Vagina (tissue), 2 donors: ENCODE data around the gene TTC8. TPM values are rescaled to one million over a fixed set of nuclear protein-coding genes. Genes with fewer than 3 reads are reported as not detected.
A peak's percentile ranks its signal among the peaks of the same experiment; 100 is the strongest.

Experiments used
- DNase-seq, 2 donors: peaks; one replicate each; pipeline ENCODE4 v3.0.0-alpha.2; 2017; ENCODE audit errors: extremely low spot score in 2 of 2
- H3K27ac ChIP-seq: fragments of 200-600 bp; sonication (generic); one replicate; pipeline ENCODE4 v1.5.1; 2019
- H3K27me3 ChIP-seq: fragments of 200-600 bp; sonication (generic); one replicate; pipeline ENCODE4 v1.5.1; 2019
- H3K36me3 ChIP-seq, 2 donors: fragments of 200-600 bp; sonication (generic); one replicate each; pipeline ENCODE4 v1.5.1; 2017 to 2019
- H3K4me1 ChIP-seq: fragments of 200-600 bp; sonication (generic); one replicate; pipeline ENCODE4 v1.5.1; 2019
- H3K4me3 ChIP-seq, 2 donors: fragments of 200-600 bp; sonication (generic); 1 replicate in 1 of 2; 2 replicates in 1 of 2; pipeline ENCODE4 v1.5.1; 2016 to 2019
- H3K9me3 ChIP-seq: fragments of 200-600 bp; sonication (generic); one replicate; pipeline ENCODE4 v1.5.1; 2019
- POLR2A ChIP-seq, 2 donors: fragments of 450-650 bp; IDR thresholded peaks; one replicate each; pipeline ENCODE4 v1.6.1; 2017; ENCODE audit warnings: antibody characterized with exemption in 2 of 2, mild to moderate bottlenecking in 2 of 2, moderate library complexity in 2 of 2
- POLR2AphosphoS5 ChIP-seq, 2 donors: sonication (generic); formaldehyde crosslinking; IDR thresholded peaks; one replicate each; pipeline ENCODE4 v1.9.0; 2017; ENCODE audit warnings: antibody characterized with exemption in 2 of 2, mild to moderate bottlenecking in 2 of 2, low read depth in 1 of 2; ENCODE audit not compliant: insufficient read depth in 1 of 2
- intact Hi-C: fragments of 100-400 bp; cut with DNase I; formaldehyde crosslinking; loops from one replicate; pipeline ENCODE4 v1.15.1; 2023
- total RNA-seq: library from RNA; depleted of rRNA; stranded (reverse); fragments of >200 nt; gene quantifications from one replicate; pipeline ENCODE4 v1.2.3, GENCODE V29; 2016
- TF ChIP-seq, protein P1 (sequence below), 3 experiments: fragments of 450-650 bp in 2 of 3; fragments of 200-600 bp in 1 of 3; sonication (generic) in 1 of 3; IDR thresholded peaks; one replicate each; pipeline ENCODE4 v1.5.1; 2017 to 2019; ENCODE audit warnings: antibody characterized with exemption in 3 of 3, mild to moderate bottlenecking in 2 of 3, moderate library complexity in 2 of 3

TTC8 gene
- total RNA-seq, 1 donor from 2014 or later = 10.1 TPM

GRCh38 chr14:88793259-88793625, 31.2 kb upstream of the TTC8 start:
- Histone ChIP-seq H3K9me3 (no peaks in the 10 kb centered on the region), H3K27me3 (no peaks in the 10 kb centered on the region), H3K27ac (peak overlapping the region; percentile 22), H3K4me3 (peak overlapping the region; percentile 47 to 55), H3K36me3 (no peaks in the 10 kb centered on the region), H3K4me1 (peaks cover 5% of the 10 kb centered on the region)
- TF ChIP-seq POLR2A (IDR thresholded peaks at IDR 0.05) (no peak), POLR2AphosphoS5 (IDR thresholded peaks at IDR 0.05; ENCODE audit: insufficient read depth in 1 of 2, low read depth in 1 of 2) (no peak)
- TF ChIP-seq, protein P1, sequence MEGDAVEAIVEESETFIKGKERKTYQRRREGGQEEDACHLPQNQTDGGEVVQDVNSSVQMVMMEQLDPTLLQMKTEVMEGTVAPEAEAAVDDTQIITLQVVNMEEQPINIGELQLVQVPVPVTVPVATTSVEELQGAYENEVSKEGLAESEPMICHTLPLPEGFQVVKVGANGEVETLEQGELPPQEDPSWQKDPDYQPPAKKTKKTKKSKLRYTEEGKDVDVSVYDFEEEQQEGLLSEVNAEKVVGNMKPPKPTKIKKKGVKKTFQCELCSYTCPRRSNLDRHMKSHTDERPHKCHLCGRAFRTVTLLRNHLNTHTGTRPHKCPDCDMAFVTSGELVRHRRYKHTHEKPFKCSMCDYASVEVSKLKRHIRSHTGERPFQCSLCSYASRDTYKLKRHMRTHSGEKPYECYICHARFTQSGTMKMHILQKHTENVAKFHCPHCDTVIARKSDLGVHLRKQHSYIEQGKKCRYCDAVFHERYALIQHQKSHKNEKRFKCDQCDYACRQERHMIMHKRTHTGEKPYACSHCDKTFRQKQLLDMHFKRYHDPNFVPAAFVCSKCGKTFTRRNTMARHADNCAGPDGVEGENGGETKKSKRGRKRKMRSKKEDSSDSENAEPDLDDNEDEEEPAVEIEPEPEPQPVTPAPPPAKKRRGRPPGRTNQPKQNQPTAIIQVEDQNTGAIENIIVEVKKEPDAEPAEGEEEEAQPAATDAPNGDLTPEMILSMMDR (IDR thresholded peaks at IDR 0.05) = no peak
- DNase-seq = no peak
- intact Hi-C loops = no loop called here

GRCh38 chr14:88798156-88798555, 26.3 kb upstream of the TTC8 start:
- TF ChIP-seq, protein P1 (IDR thresholded peaks at IDR 0.05) = no peak
- TF ChIP-seq POLR2A (IDR thresholded peaks at IDR 0.05) = no peak
- TF ChIP-seq POLR2AphosphoS5 (IDR thresholded peaks at IDR 0.05; ENCODE audit: insufficient read depth in 1 of 2, low read depth in 1 of 2) = no peak
- Histone ChIP-seq H3K27me3 (no peaks in the 10 kb centered on the region), H3K27ac (no peak overlapping the region), H3K4me1 (peaks cover 3% of the 10 kb centered on the region), H3K4me3 (no peak overlapping the region), H3K9me3 (no peaks in the 10 kb centered on the region), H3K36me3 (no peaks in the 10 kb centered on the region)
- no peak for DNase-seq
- intact Hi-C loops = no loop called here

DNA sequence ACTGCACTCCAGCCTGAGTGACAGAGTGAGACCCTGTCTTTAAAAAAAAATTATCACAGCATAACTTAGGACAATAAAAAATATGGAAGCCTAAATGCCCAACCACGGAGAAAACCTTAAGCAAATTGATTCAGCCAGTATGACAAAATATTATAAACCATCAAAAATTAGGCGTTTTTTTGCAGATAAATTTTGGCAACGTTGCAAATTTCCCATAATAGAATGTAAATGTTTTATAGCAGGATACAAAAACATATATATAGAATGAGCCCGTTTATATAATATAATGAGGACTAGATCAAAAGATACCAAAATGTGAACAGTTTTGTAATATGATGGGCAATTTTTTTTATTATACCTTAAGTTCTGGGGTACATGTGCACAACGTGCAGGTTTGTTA, 24.9 kb upstream of the TTC8 start:
- Histone ChIP-seq H3K4me1 (no peaks in the 10 kb centered on the region), H3K4me3 (no peak overlapping the region), H3K9me3 (no peaks in the 10 kb centered on the region), H3K27ac (no peak overlapping the region), H3K27me3 (no peaks in the 10 kb centered on the region), H3K36me3 (no peaks in the 10 kb centered on the region)
- no peak for DNase-seq
- TF ChIP-seq, protein P1 (IDR thresholded peaks at IDR 0.05) = no peak
- TF ChIP-seq POLR2AphosphoS5 (IDR thresholded peaks at IDR 0.05; ENCODE audit: insufficient read depth in 1 of 2, low read depth in 1 of 2) = no peak
- TF ChIP-seq POLR2A (IDR thresholded peaks at IDR 0.05) = no peak
- intact Hi-C loops = no loop called here

GRCh38 chr14:88802596-88802995, 21.9 kb upstream of the TTC8 start:
- Histone ChIP-seq H3K9me3 (no peaks in the 10 kb centered on the region), H3K36me3 (no peaks in the 10 kb centered on the region), H3K4me1 (no peaks in the 10 kb centered on the region), H3K4me3 (no peak overlapping the region), H3K27ac (no peak overlapping the region), H3K27me3 (no peaks in the 10 kb centered on the region)
- no peak for TF ChIP-seq POLR2AphosphoS5 (IDR thresholded peaks at IDR 0.05; ENCODE audit: insufficient read depth in 1 of 2, low read depth in 1 of 2)
- TF ChIP-seq POLR2A (IDR thresholded peaks at IDR 0.05) = no peak
- DNase-seq = no peak
- intact Hi-C loops = no loop called here

DNA sequence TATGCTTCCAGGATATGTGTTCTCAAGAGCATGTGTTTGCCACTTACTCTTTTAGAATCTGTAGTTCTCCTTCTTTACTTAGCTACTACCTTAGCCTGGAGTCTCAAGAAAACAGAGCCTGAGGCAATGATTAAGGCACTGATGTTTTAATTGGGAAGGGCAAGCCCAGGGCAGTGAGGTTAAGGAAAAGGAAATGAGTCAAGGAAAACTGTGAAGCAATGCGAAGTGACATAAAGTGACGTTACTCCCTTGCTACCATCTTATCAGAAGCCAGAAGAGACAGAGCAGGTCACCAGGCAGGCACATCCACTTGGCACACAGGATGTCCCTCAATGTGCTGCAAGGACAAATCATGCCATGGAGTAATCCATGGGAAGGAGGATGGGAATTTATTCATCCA, 20.4 kb upstream of the TTC8 start:
- Histone ChIP-seq H3K27me3 (no peaks in the 10 kb centered on the region), H3K27ac (no peak overlapping the region), H3K4me3 (no peak overlapping the region), H3K4me1 (no peaks in the 10 kb centered on the region), H3K9me3 (no peaks in the 10 kb centered on the region), H3K36me3 (no peaks in the 10 kb centered on the region)
- DNase-seq = no peak
- intact Hi-C loops = no loop called here
- TF ChIP-seq, protein P1 (IDR thresholded peaks at IDR 0.05) = no peak

GRCh38 chr14:88804477-88804876, 20.0 kb upstream of the TTC8 start:
- TF ChIP-seq, protein P1 (IDR thresholded peaks at IDR 0.05) = no peak
- TF ChIP-seq POLR2AphosphoS5 (IDR thresholded peaks at IDR 0.05; ENCODE audit: insufficient read depth in 1 of 2, low read depth in 1 of 2) (no peak), POLR2A (IDR thresholded peaks at IDR 0.05) (no peak)
- H3K4me3 ChIP-seq = no peak overlapping the region
- H3K27ac ChIP-seq = no peak overlapping the region
- no peaks in the 10 kb centered on the region for H3K4me1 ChIP-seq
- intact Hi-C loops = no loop called here
- no peaks in the 10 kb centered on the region for H3K9me3 ChIP-seq
- no peaks in the 10 kb centered on the region for H3K36me3 ChIP-seq
- no peaks in the 10 kb centered on the region for H3K27me3 ChIP-seq
- DNase-seq = no peak
